MG63 (cell line): Measurements from ENCODE around the gene MSMP. TPM values are rescaled to one million over a fixed set of nuclear protein-coding genes. Genes with fewer than 3 reads are reported as not detected.
A peak's percentile ranks its signal among the peaks of the same experiment; 100 is the strongest.

ENCODE experiments used
- DNase-seq: peaks from one replicate; pipeline ENCODE4 v3.0.0-alpha.2; 2020
- H3K27me3 ChIP-seq: fragments of 250-450 bp; sonication (Bioruptor Pico); 2 replicates; pipeline ENCODE4 v1.5.1; 2020; ENCODE audit warnings: mild to moderate bottlenecking, moderate library complexity
- H3K36me3 ChIP-seq: fragments of 250-450 bp; sonication (Bioruptor Pico); 2 replicates; pipeline ENCODE4 v1.5.1; 2020; ENCODE audit warnings: mild to moderate bottlenecking, moderate library complexity
- H3K4me3 ChIP-seq: fragments of 250-450 bp; sonication (Bioruptor Pico); 2 replicates; pipeline ENCODE4 v1.5.1; 2020; ENCODE audit warnings: mild to moderate bottlenecking, moderate library complexity
- H3K9me3 ChIP-seq: fragments of 250-450 bp; sonication (Bioruptor Pico); 2 replicates; pipeline ENCODE4 v1.5.1; 2020; ENCODE audit warnings: mild to moderate bottlenecking, moderate library complexity
- total RNA-seq: library from RNA; depleted of rRNA; stranded (reverse); fragments of >200 nt; shearing (Covaris generic); gene quantifications from 2 replicates; pipeline ENCODE4 v1.2.3, GENCODE V29; 2014; ENCODE audit warnings: low replicate concordance

The MSMP gene
- total RNA-seq, 1 experiment from 2014 or later = not detected

DNA sequence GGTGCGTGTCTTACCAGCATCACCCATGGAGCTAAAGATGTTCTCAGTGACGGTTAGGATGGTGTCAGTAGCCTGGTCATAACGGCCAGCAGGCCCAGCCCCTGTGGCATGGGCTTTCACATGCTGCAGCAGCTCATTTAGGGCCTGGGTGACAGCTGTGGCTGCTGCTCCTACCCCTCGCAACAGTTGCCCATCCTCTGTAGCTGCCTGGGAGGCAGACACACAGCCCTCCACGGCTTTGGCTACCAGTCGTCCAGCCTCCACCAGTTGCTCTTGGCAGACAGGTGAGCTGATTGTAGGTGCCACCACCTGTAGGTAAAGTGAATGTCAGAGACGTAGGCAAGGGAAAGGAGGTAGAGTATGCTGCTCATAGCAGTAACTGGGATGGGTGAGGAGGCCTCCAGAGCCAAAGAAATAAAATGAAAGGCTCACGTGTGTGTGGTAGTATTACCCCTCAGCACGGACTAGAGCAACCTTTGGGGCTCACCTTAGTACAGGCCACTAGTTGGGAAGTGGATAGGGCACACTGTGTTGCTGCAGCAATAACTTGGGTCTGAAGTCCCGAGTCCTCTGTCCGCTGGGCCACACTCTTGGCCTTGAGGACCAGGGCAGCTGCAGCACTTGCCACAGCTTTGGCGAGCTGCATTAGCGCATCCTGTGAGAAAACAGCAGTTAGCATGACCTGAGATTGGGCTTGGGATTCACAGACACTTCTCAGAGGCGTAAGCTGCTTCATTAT is 36.8 kb downstream of the MSMP start:
- Histone ChIP-seq H3K4me3 (no peak overlapping the region), H3K36me3 (peaks cover 100% of the 10 kb centered on the region), H3K9me3 (no peaks in the 10 kb centered on the region), H3K27me3 (no peaks in the 10 kb centered on the region)
- no peak for DNase-seq

GRCh38 chr9:35716230-35716629 is 37.8 kb downstream of the MSMP start:
- peaks cover 100% of the 10 kb centered on the region for H3K36me3 ChIP-seq
- DNase-seq = peak; percentile 62
- no peaks in the 10 kb centered on the region for H3K27me3 ChIP-seq
- H3K4me3 ChIP-seq = no peak overlapping the region
- H3K9me3 ChIP-seq = no peaks in the 10 kb centered on the region

DNA sequence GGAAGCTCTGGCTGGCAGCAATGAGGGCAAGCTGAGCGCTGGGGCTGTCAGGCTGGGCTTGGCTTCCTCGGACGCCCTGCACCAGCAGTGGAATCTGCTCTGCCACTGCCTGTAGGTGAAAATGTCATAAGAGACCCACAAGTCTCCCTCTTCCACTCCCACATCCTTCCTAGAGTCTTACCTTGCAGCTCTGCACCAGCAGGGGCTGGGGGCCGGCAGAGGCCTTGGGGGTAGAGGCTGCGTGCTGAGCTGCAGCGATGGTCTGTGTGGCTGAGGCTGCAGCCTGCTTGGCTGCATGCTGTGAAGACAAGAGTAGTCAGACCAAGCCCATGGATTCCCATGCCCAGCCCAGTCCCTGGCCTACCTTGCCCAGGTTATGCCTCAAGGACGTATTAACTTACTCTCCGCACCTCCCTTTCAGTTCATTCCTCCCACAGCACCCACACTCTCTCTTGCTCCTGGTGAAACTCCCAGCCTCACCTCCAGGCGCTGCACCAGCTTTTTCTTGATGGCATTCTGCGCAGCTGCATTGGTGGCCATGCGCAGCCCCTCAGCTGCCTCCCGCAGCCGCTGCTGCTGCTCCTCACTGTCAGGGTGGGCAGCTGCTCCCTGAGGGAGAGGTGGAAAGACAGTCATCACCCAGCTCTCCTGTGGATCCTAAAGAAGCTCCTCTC is 39.4 kb downstream of the MSMP start:
- H3K9me3 ChIP-seq = no peaks in the 10 kb centered on the region
- no peak for DNase-seq
- no peak overlapping the region for H3K4me3 ChIP-seq
- peaks cover 97% of the 10 kb centered on the region for H3K36me3 ChIP-seq
- no peaks in the 10 kb centered on the region for H3K27me3 ChIP-seq

DNA sequence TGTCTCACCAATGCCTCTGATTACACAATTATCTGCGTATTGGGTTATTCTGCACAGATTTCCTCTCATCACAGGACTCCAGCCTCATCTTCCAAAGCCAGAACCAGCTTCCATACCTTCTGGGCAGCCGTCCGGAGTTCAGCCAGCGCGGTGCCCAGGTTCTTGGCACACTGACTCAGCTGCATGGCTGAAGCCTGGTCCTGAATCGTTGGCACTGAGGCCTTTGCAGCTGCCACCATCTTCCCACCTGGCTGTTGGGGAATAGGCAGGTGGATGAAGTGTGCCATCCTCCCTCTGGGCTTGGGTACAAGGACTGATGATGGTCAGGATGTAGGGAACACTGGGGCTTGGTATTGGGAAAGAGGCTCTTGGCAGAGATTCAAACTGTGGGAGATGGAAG is 40.0 kb downstream of the MSMP start:
- Histone ChIP-seq H3K4me3 (no peak overlapping the region), H3K27me3 (no peaks in the 10 kb centered on the region), H3K36me3 (peaks cover 95% of the 10 kb centered on the region), H3K9me3 (no peaks in the 10 kb centered on the region)
- DNase-seq = no peak

DNA sequence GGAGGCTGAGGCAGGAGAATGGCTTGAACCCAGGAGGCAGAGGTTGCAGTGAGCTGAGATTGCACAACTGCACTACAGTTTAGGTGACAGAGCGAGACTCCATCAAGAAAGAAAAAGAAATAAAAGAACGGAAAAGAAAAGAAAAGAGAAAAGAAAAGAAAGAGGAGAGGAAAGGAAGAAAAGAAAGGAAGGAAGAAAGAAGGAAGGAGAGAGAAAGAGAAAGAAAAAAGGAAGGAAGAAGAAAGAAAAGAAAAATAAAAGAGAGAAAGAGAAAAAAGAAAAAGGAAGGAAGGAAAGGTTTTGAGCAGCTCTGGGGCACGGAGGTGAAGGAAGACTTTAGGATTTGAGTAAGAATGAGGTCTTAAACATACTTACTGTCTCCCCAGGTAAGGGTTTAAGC is 40.5 kb downstream of the MSMP start:
- DNase-seq = no peak
- no peak overlapping the region for H3K4me3 ChIP-seq
- no peaks in the 10 kb centered on the region for H3K27me3 ChIP-seq
- peaks cover 95% of the 10 kb centered on the region for H3K36me3 ChIP-seq
- H3K9me3 ChIP-seq = no peaks in the 10 kb centered on the region

GRCh38 chr9:35712762-35713400 is 41.2 kb downstream of the MSMP start:
- H3K36me3 ChIP-seq = peaks cover 95% of the 10 kb centered on the region
- H3K27me3 ChIP-seq = no peaks in the 10 kb centered on the region
- DNase-seq = no peak
- H3K9me3 ChIP-seq = no peaks in the 10 kb centered on the region
- H3K4me3 ChIP-seq = no peak overlapping the region

DNA sequence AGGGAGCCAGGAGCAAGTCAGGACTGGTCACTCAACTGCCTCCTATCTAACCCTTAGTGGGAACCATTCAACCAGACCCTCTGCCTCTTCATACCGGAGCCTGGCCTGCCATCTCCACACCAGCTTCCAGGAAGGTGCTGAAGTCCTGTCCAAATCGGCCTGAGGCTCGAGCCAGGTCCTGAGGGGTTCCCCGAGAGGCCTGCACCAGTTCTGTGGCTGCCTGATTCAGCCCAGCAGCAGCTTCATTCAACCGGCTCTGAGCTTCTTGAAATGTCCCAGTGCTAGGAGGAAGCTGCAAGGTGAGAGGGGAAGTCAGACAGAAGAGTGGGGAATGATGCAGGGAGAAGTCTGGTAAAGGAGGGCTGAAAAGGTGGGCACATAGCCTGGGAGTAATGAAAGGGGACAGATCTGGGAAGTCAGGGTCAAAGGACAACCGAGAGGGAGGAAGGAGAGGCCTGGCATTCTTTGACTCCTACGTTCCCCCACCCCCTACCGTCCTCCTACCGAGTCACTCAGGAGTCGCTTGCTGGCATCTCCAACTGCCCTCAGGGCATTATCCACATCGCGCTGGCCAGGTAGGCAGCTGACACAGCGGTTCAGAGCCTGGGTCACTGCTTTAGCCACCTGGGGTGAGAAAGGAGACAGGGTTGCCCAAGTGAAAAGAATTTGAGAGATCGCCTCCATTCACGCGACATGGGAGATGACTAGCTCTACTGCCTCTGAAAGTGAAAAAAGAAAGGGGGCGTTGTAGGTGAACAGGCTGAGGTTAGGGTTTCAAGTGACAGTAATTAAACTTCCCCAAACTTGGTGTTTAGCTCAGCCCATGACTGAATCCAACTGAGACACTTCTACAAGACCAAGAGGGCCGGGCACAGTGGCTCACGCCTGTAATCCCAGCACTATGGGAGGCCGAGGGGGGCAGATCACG is 42.3 kb downstream of the MSMP start:
- Histone ChIP-seq H3K27me3 (no peaks in the 10 kb centered on the region), H3K4me3 (no peak overlapping the region), H3K9me3 (no peaks in the 10 kb centered on the region), H3K36me3 (peaks cover 95% of the 10 kb centered on the region)
- no peak for DNase-seq

GRCh38 chr9:35710818-35711500 is 43.1 kb downstream of the MSMP start:
- Histone ChIP-seq H3K27me3 (no peaks in the 10 kb centered on the region), H3K36me3 (peaks cover 95% of the 10 kb centered on the region), H3K4me3 (no peak overlapping the region), H3K9me3 (no peaks in the 10 kb centered on the region)
- DNase-seq = no peak

DNA sequence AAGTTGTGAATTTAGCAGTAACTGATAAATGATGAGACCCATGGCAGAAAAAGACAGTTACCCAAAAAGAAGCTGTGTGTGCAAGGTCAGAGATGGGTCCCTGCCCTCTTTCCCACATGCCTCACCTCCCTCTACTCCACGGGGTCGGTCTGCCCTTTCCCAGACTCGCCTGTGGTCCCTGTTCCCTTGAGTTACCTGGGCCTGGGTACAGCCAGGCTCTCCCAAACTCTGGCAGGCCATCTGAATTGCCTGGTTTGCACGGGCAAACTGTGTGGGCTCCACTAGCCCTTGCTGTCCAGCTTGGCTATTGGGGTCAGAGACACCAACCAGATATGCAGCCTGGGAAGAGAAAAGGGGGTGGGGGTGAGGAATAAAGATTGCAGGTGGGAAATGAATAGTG is 45.9 kb downstream of the MSMP start:
- H3K9me3 ChIP-seq = no peaks in the 10 kb centered on the region
- DNase-seq = no peak
- H3K36me3 ChIP-seq = peaks cover 95% of the 10 kb centered on the region
- H3K27me3 ChIP-seq = no peaks in the 10 kb centered on the region
- H3K4me3 ChIP-seq = no peak overlapping the region

GRCh38 chr9:35706951-35707350 is 47.1 kb downstream of the MSMP start:
- no peaks in the 10 kb centered on the region for H3K27me3 ChIP-seq
- DNase-seq = no peak
- no peaks in the 10 kb centered on the region for H3K9me3 ChIP-seq
- H3K4me3 ChIP-seq = no peak overlapping the region
- peaks cover 95% of the 10 kb centered on the region for H3K36me3 ChIP-seq

- DNase-seq = no peak
- Histone ChIP-seq H3K4me3 (no peak overlapping the region), H3K27me3 (no peaks in the 10 kb centered on the region), H3K36me3 (peaks cover 95% of the 10 kb centered on the region), H3K9me3 (no peaks in the 10 kb centered on the region)
Observed at GRCh38 chr9:35705836-35706430, 48.1 kb downstream of the MSMP start.

GRCh38 chr9:35705372-35705771 is 48.7 kb downstream of the MSMP start:
- H3K4me3 ChIP-seq = no peak overlapping the region
- H3K36me3 ChIP-seq = peaks cover 95% of the 10 kb centered on the region
- no peak for DNase-seq
- no peaks in the 10 kb centered on the region for H3K27me3 ChIP-seq
- no peaks in the 10 kb centered on the region for H3K9me3 ChIP-seq

GRCh38 chr9:35703906-35704672 is 50.0 kb downstream of the MSMP start:
- Histone ChIP-seq H3K9me3 (no peaks in the 10 kb centered on the region), H3K4me3 (no peak overlapping the region), H3K36me3 (peaks cover 100% of the 10 kb centered on the region), H3K27me3 (no peaks in the 10 kb centered on the region)
- no peak for DNase-seq
